GM12878 (cell line): Measurements from ENCODE around the gene ITPKA. TPM values are rescaled to one million over a fixed set of nuclear protein-coding genes. Genes with fewer than 3 reads are reported as not detected.

Experiments used
- ATAC-seq: fragments of 200-7000 bp; cut with Tn5 transposase; 3 replicates; pipeline ENCODE4 v1.9.1; 2020; ENCODE audit warnings: mild to moderate bottlenecking, moderate library complexity
- BruUV-seq: library from RNA; stranded (reverse); fragments of 400-500 nt; replicated peaks from 2 replicates; lab custom pipeline; 2021; lab: Mats Ljungman, UMichigan
- CTCF ChIA-PET: fragments of 300-600 bp; sonication (Branson Sonifier 250); formaldehyde crosslinking; extraction: SDS; loops from one replicate; lab custom pipeline; 2021; ENCODE audit warnings: inconsistent platforms; lab: Yijun Ruan, JAX
- POLR2A ChIA-PET: fragments of 350-600 bp; formaldehyde crosslinking; extraction: SDS; loops from one replicate; lab custom pipeline; 2021; ENCODE audit warnings: inconsistent platforms; lab: Charles Lee
- RAD21 ChIA-PET: fragments of 300-600 bp; sonication (Branson Sonifier 250); formaldehyde crosslinking; loops from one replicate; lab custom pipeline; 2023; ENCODE audit warnings: antibody characterized with exemption; ENCODE audit not compliant: unreplicated experiment; lab: Charles Lee
- SMC1A ChIA-PET: fragments of 300-600 bp; sonication (Branson Sonifier 250); formaldehyde crosslinking; loops from one replicate; lab custom pipeline; 2023; ENCODE audit not compliant: unreplicated experiment, uncharacterized antibody; lab: Charles Lee
- DNase-seq: peaks from one replicate; pipeline ENCODE4 v3.0.0-alpha.2; 2011; ENCODE audit warnings: low read depth, low spot score
- FAIRE-seq: peaks from 3 replicates; lab custom pipeline; 2011; peaks lifted over from hg19 to GRCh38; lab: Jason Lieb, UNC
- H2AFZ ChIP-seq: 2 replicates; pipeline ENCODE4 v1.6.0; 2011; ENCODE audit warnings: low read depth, low read length, control low read depth; ENCODE audit not compliant: control insufficient read depth
- H3K27ac ChIP-seq: 2 replicates; pipeline ENCODE4 v1.5.1; 2011; ENCODE audit warnings: control low read depth; ENCODE audit not compliant: control insufficient read depth, insufficient read depth
- H3K27me3 ChIP-seq, 2 experiments: replicated peaks in 1 of 2; 2 replicates each; pipeline versions ENCODE4 v1.6.0 to v1.6.1; 2011; ENCODE audit warnings: low read length in 1 of 2; ENCODE audit not compliant: control insufficient read depth in 2 of 2, insufficient read depth in 2 of 2
- H3K36me3 ChIP-seq, 2 experiments: 2 replicates each; pipeline ENCODE4 v1.5.1; 2011; ENCODE audit warnings: low read length in 1 of 2; ENCODE audit not compliant: control insufficient read depth in 2 of 2, insufficient read depth in 2 of 2
- H3K4me1 ChIP-seq: 2 replicates; pipeline ENCODE4 v1.6.1; 2011; ENCODE audit warnings: mild to moderate bottlenecking, low read length, moderate library complexity, mixed read lengths; ENCODE audit not compliant: control insufficient read depth, insufficient read depth
- H3K4me2 ChIP-seq: 2 replicates; pipeline ENCODE4 v1.6.0; 2011; ENCODE audit warnings: control low read depth; ENCODE audit not compliant: control insufficient read depth, insufficient read depth
- H3K4me3 ChIP-seq: fragments of 200-600 bp; sonication (generic); 2 replicates; pipeline ENCODE4 v1.5.1; 2016
- H3K79me2 ChIP-seq: 2 replicates; pipeline ENCODE4 v1.6.0; 2011; ENCODE audit warnings: low read length; ENCODE audit not compliant: control insufficient read depth, insufficient read depth
- H3K9ac ChIP-seq: 2 replicates; pipeline ENCODE4 v1.8.0; 2011; ENCODE audit warnings: low read length, control low read depth, mixed read lengths; ENCODE audit not compliant: control insufficient read depth, insufficient read depth
- H3K9me3 ChIP-seq: replicated peaks from 3 replicates; pipeline ENCODE4 v1.5.1; 2011; ENCODE audit warnings: mild to moderate bottlenecking, low read length; ENCODE audit not compliant: control insufficient read depth, insufficient read depth
- H4K20me1 ChIP-seq: 2 replicates; pipeline ENCODE4 v1.6.0; 2011; ENCODE audit not compliant: control insufficient read depth, insufficient read depth
- CBX5 ChIP-seq: sonication (generic); IDR thresholded peaks from 2 replicates; pipeline ENCODE4 v1.6.1; 2016; ENCODE audit warnings: low read depth, moderate library complexity, mild to moderate bottlenecking, inconsistent platforms
- NFYB ChIP-seq: IDR thresholded peaks from 2 replicates; pipeline ENCODE4 v1.6.1; 2011; ENCODE audit warnings: low read depth, mild to moderate bottlenecking, low read length, improper control_type of control experiment, moderate library complexity; ENCODE audit not compliant: insufficient read depth
- PKNOX1 ChIP-seq: fragments of 450-650 bp; IDR thresholded peaks from 2 replicates; pipeline ENCODE4 v1.6.1; 2016; ENCODE audit warnings: mild to moderate bottlenecking
- ZBED1 ChIP-seq: IDR thresholded peaks from 2 replicates; pipeline ENCODE4 v1.6.1; 2016; ENCODE audit warnings: borderline replicate concordance
- WGBS: methylation state at CpG from one replicate; pipeline ENCODE4 v1.1.6; 2016; ENCODE audit warnings: low lambda C conversion rate; ENCODE audit not compliant: insufficient replicate concordance, insufficient coverage; ENCODE audit errors: missing lambda C conversion rate; 5-methylcytosine and 5-hydroxymethylcytosine counted together
- in situ Hi-C: fragments of 300-500 bp; cut with MboI; formaldehyde crosslinking; loops from 9 replicates; pipeline ENCODE4 v1.14.3; 2018; ENCODE audit warnings: mixed read lengths
- intact Hi-C: fragments of 100-400 bp; cut with micrococcal nuclease; formaldehyde crosslinking; loops from one replicate; pipeline ENCODE4 v1.14.2; 2022; ENCODE audit not compliant: unreplicated experiment
- polyA plus RNA-seq, 11 experiments: library from polyadenylated mRNA; depleted of rRNA in 4 of 11; unstranded in 6 of 11; stranded (reverse) in 5 of 11; fragments of >200 nt; fragmentation: Nextera tagmentation in 4 of 11; fragmentation: Illumina TruSeq in 1 of 11; extraction: Ambion mirVana in 4 of 11; extraction: Trizol in 1 of 11; gene quantifications; 1 replicate in 1 of 11; 2 replicates in 10 of 11; pipeline versions ENCODE4 v1.2.1 to v1.2.3, GENCODE V29; 2011 to 2016; ENCODE audit warnings: inconsistent platforms in 2 of 11, missing spikeins in 2 of 11, low read depth in 1 of 11
- total RNA-seq, 4 experiments: library from RNA; depleted of rRNA in 3 of 4; stranded (reverse); fragments of >200 nt in 3 of 4; fragmentation: Illumina TruSeq in 1 of 4; extraction: Trizol in 1 of 4; gene quantifications; 2 replicates each; pipeline versions ENCODE4 v1.2.1 to v1.2.3, GENCODE V29; 2013 to 2021

Gene ITPKA
- total and polyA plus RNA-seq, 10 of the 15 experiments (the other 5 are each of a cell fraction or from before 2014, with no cell fraction given), result 0.04 to 1.5 (median 0.49) TPM; not detected in 1

- no peak for TF ChIP-seq PKNOX1
- no peak for TF ChIP-seq CBX5
These were observed 27.9 kb downstream of the ITPKA start (continued) for GRCh38 chr15:41521614-41522013.

GRCh38 chr15:41523097-41523496 is 29.4 kb downstream of the ITPKA start:
- no peaks in the 10 kb centered on the region for H3K79me2 ChIP-seq
- H4K20me1 ChIP-seq, result no peaks in the 10 kb centered on the region
- ATAC-seq, result no peak
- 100% methylated on average over 5 of the region's 5 CpGs for WGBS
- H3K27ac ChIP-seq, result no peak overlapping the region
- H3K36me3 ChIP-seq, result peaks cover 0 to 6% of the 10 kb centered on the region in 2 experiments; a peak in 2 of 4 replicates
- H2AFZ ChIP-seq, result no peak overlapping the region
- POLR2A ChIA-PET, result no interaction called here
- FAIRE-seq, result no peak
- no peak for TF ChIP-seq NFYB
- no peak for TF ChIP-seq ZBED1
- TF ChIP-seq, all 136 proteins: peak for 0
- no peak overlapping the region for H3K4me3 ChIP-seq
- H3K4me2 ChIP-seq, result no peak overlapping the region
- in situ Hi-C loops (no loop called here), intact Hi-C loops (no loop called here)
- CTCF ChIA-PET, result interaction anchor here (0.9 to 1.0 kb wide), 2 partner anchors 34 to 80 kb away, joined by 3 to 4 read pairs; no protein-coding TSS in a partner anchor
- no TSS peak for BruUV-seq
- H3K4me1 ChIP-seq, result no peaks in the 10 kb centered on the region
- RAD21 ChIA-PET, result no interaction called here
- no peak overlapping the region for H3K9ac ChIP-seq
- no peaks in the 10 kb centered on the region for H3K9me3 ChIP-seq
- DNase-seq, result no peak
- SMC1A ChIA-PET, result no interaction called here
- no peaks in the 10 kb centered on the region for H3K27me3 ChIP-seq
